ENCODE results near the gene SF1. TPM values are rescaled to one million over a fixed set of nuclear protein-coding genes. Genes with fewer than 3 reads are reported as not detected.
A peak's percentile ranks its signal among the peaks of the same experiment; 100 is the strongest.

Gene SF1
- total and polyA plus RNA-seq, 2 experiments from 2014 or later: 62.2 to 81.6 TPM

GRCh38 chr11:64742087-64742888 lies 36.1 kb downstream of the SF1 start:
- DNase-seq: peak; percentile 61
- no peaks in the 10 kb centered on the region for H3K79me2 ChIP-seq (ENCODE audit: insufficient read depth)
- in situ Hi-C loops (cut with MboI): no loop called here
- TF ChIP-seq EZH2 (IDR thresholded peaks at IDR 0.05; ENCODE audit: insufficient read depth, poor library complexity, severe bottlenecking): peak; percentile 54
- no peak for TF ChIP-seq EZH2phosphoT487 (IDR thresholded peaks at IDR 0.05; ENCODE audit: insufficient read depth, low read depth)
- H3K36me3 ChIP-seq (ENCODE audit: low read depth): no peaks in the 10 kb centered on the region
- peaks cover under 1% of the 10 kb centered on the region; the same call in 1 of the 2 replicates for H3F3A ChIP-seq (ENCODE audit: insufficient read depth)
- no peak overlapping the region for H3K9ac ChIP-seq
- no peaks in the 10 kb centered on the region for H3K9me2 ChIP-seq (ENCODE audit: insufficient read depth)
- no peaks in the 10 kb centered on the region for H3K9me3 ChIP-seq (ENCODE audit: low read depth)
- H3K27me3 ChIP-seq (replicated peaks; ENCODE audit: insufficient read depth): peaks cover 47% of the 10 kb centered on the region
- peaks cover 9% of the 10 kb centered on the region; the same call in 1 of the 2 replicates for H3K4me1 ChIP-seq (ENCODE audit: insufficient read depth)
- H3K4me2 ChIP-seq (ENCODE audit: unreplicated experiment): peak overlapping the region; percentile 76
- H2AFZ ChIP-seq: peak overlapping the region; percentile 82
- no peaks in the 10 kb centered on the region for H4K20me1 ChIP-seq (ENCODE audit: insufficient read depth)
- H3K4me3 ChIP-seq: peak overlapping the region; percentile 66
- WGBS, 2 experiments (ENCODE audit: low coverage in 1 of 2, low lambda C conversion rate in 2 of 2, missing lambda C conversion rate in 2 of 2): 5% methylated on average over 41 to 52 of the region's 54 CpGs
- no peak overlapping the region for H3K27ac ChIP-seq

- Histone ChIP-seq H3K9me3 (ENCODE audit: low read depth) (no peaks in the 10 kb centered on the region), H3K27me3 (replicated peaks; ENCODE audit: insufficient read depth) (peaks cover 47% of the 10 kb centered on the region), H3K79me2 (ENCODE audit: insufficient read depth) (no peaks in the 10 kb centered on the region), H3K4me3 (no peak overlapping the region), H3K36me3 (ENCODE audit: low read depth) (no peaks in the 10 kb centered on the region), H3F3A (ENCODE audit: insufficient read depth) (no peaks in the 10 kb centered on the region), H3K4me2 (ENCODE audit: unreplicated experiment) (no peak overlapping the region), H3K27ac (no peak overlapping the region), H3K9me2 (ENCODE audit: insufficient read depth) (no peaks in the 10 kb centered on the region), H4K20me1 (ENCODE audit: insufficient read depth) (no peaks in the 10 kb centered on the region), H3K9ac (no peak overlapping the region), H2AFZ (no peak overlapping the region), H3K4me1 (ENCODE audit: insufficient read depth) (peaks cover 9% of the 10 kb centered on the region; the same call in 1 of the 2 replicates)
- in situ Hi-C loops (cut with MboI): no loop called here
- no peak for DNase-seq
- WGBS, 2 experiments (ENCODE audit: low coverage in 1 of 2, low lambda C conversion rate in 2 of 2, missing lambda C conversion rate in 2 of 2): 33 to 37% methylated on average over 20 to 23 of the region's 24 CpGs
- TF ChIP-seq EZH2phosphoT487 (IDR thresholded peaks at IDR 0.05; ENCODE audit: insufficient read depth, low read depth): no peak
- no peak for TF ChIP-seq EZH2 (IDR thresholded peaks at IDR 0.05; ENCODE audit: insufficient read depth, poor library complexity, severe bottlenecking)
These were observed 36.8 kb downstream of the SF1 start for GRCh38 chr11:64741375-64742086.

GRCh38 chr11:64739871-64740270 lies 38.5 kb downstream of the SF1 start:
- Histone ChIP-seq H3K4me3 (no peak overlapping the region), H3K4me1 (ENCODE audit: insufficient read depth) (0 out of 2 replicates have a peak, but pooled peaks cover under 1% of the 10 kb centered on the region), H3K9ac (no peak overlapping the region), H3K36me3 (ENCODE audit: low read depth) (no peaks in the 10 kb centered on the region), H3K79me2 (ENCODE audit: insufficient read depth) (no peaks in the 10 kb centered on the region), H3K27me3 (replicated peaks; ENCODE audit: insufficient read depth) (peaks cover 47% of the 10 kb centered on the region), H2AFZ (no peak overlapping the region), H3K9me3 (ENCODE audit: low read depth) (no peaks in the 10 kb centered on the region), H3K4me2 (ENCODE audit: unreplicated experiment) (no peak overlapping the region), H3K9me2 (ENCODE audit: insufficient read depth) (no peaks in the 10 kb centered on the region), H4K20me1 (ENCODE audit: insufficient read depth) (no peaks in the 10 kb centered on the region), H3F3A (ENCODE audit: insufficient read depth) (no peaks in the 10 kb centered on the region), H3K27ac (no peak overlapping the region)
- 78 to 79% methylated on average over 11 to 12 of the region's 12 CpGs for WGBS, 2 experiments (ENCODE audit: low coverage in 1 of 2, low lambda C conversion rate in 2 of 2, missing lambda C conversion rate in 2 of 2)
- TF ChIP-seq EZH2phosphoT487 (IDR thresholded peaks at IDR 0.05; ENCODE audit: insufficient read depth, low read depth) (no peak), EZH2 (IDR thresholded peaks at IDR 0.05; ENCODE audit: insufficient read depth, poor library complexity, severe bottlenecking) (no peak)
- DNase-seq: no peak
- in situ Hi-C loops (cut with MboI): no loop called here

- TF ChIP-seq EZH2 (IDR thresholded peaks at IDR 0.05; ENCODE audit: insufficient read depth, poor library complexity, severe bottlenecking): no peak
- TF ChIP-seq EZH2phosphoT487 (IDR thresholded peaks at IDR 0.05; ENCODE audit: insufficient read depth, low read depth): no peak
- Histone ChIP-seq H3K36me3 (ENCODE audit: low read depth) (no peaks in the 10 kb centered on the region), H3K4me2 (ENCODE audit: unreplicated experiment) (no peak overlapping the region), H3K9me3 (ENCODE audit: low read depth) (no peaks in the 10 kb centered on the region), H3K27ac (no peak overlapping the region), H3K79me2 (ENCODE audit: insufficient read depth) (no peaks in the 10 kb centered on the region), H3K4me1 (ENCODE audit: insufficient read depth) (no peaks in the 10 kb centered on the region), H4K20me1 (ENCODE audit: insufficient read depth) (no peaks in the 10 kb centered on the region), H3K9ac (no peak overlapping the region), H3K27me3 (replicated peaks; ENCODE audit: insufficient read depth) (peaks cover 29% of the 10 kb centered on the region; the same call in 1 of the 2 replicates), H3K4me3 (no peak overlapping the region), H3K9me2 (ENCODE audit: insufficient read depth) (no peaks in the 10 kb centered on the region), H2AFZ (no peak overlapping the region), H3F3A (ENCODE audit: insufficient read depth) (no peaks in the 10 kb centered on the region)
- DNase-seq: no peak
- in situ Hi-C loops (cut with MboI): no loop called here
- 77 to 87% methylated on average over 15 of the region's 15 CpGs for WGBS, 2 experiments (ENCODE audit: low coverage in 1 of 2, low lambda C conversion rate in 2 of 2, missing lambda C conversion rate in 2 of 2)
These were observed 41.7 kb downstream of the SF1 start for GRCh38 chr11:64736654-64737053.
